SK-N-SH (cell line): Measurements from ENCODE around the gene SV2C.

Source experiments
- CHD2 ChIP-seq: fragments of 150-350 bp; IDR thresholded peaks from 2 replicates; pipeline ENCODE4 v1.6.1; 2018; ENCODE audit warnings: low read length; ENCODE audit not compliant: partially characterized antibody
- GABPA ChIP-seq: IDR thresholded peaks from 2 replicates; pipeline ENCODE4 v1.4.0; 2012; ENCODE audit warnings: low read depth, mild to moderate bottlenecking
- GATA2 ChIP-seq: sonication (generic); formaldehyde crosslinking; IDR thresholded peaks from 2 replicates; pipeline ENCODE4 v1.5.0; 2020; ENCODE audit warnings: mild to moderate bottlenecking, missing genetic modification reagents
- JUND ChIP-seq: IDR thresholded peaks from 2 replicates; pipeline ENCODE4 v1.4.0; 2012
- NRF1 ChIP-seq: IDR thresholded peaks from 2 replicates; pipeline ENCODE4 v1.6.1; 2012; ENCODE audit warnings: low read depth, mild to moderate bottlenecking, low read length
- POLR2AphosphoS5 ChIP-seq: IDR thresholded peaks from 2 replicates; pipeline ENCODE4 v1.6.1; 2012; ENCODE audit warnings: low read depth, low read length
- REST ChIP-seq: IDR thresholded peaks from 2 replicates; pipeline ENCODE4 v1.6.1; 2012; ENCODE audit warnings: mild to moderate bottlenecking, low read depth, low read length, moderate library complexity
- TF ChIP-seq, protein P1 (sequence below): fragments of 200-600 bp; sonication (generic); IDR thresholded peaks from 2 replicates; pipeline ENCODE4 v1.6.1; 2017; ENCODE audit warnings: antibody characterized with exemption, mild to moderate bottlenecking, moderate library complexity

- no peak for TF ChIP-seq NRF1
- TF ChIP-seq, protein P1, sequence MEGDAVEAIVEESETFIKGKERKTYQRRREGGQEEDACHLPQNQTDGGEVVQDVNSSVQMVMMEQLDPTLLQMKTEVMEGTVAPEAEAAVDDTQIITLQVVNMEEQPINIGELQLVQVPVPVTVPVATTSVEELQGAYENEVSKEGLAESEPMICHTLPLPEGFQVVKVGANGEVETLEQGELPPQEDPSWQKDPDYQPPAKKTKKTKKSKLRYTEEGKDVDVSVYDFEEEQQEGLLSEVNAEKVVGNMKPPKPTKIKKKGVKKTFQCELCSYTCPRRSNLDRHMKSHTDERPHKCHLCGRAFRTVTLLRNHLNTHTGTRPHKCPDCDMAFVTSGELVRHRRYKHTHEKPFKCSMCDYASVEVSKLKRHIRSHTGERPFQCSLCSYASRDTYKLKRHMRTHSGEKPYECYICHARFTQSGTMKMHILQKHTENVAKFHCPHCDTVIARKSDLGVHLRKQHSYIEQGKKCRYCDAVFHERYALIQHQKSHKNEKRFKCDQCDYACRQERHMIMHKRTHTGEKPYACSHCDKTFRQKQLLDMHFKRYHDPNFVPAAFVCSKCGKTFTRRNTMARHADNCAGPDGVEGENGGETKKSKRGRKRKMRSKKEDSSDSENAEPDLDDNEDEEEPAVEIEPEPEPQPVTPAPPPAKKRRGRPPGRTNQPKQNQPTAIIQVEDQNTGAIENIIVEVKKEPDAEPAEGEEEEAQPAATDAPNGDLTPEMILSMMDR = no peak
- TF ChIP-seq JUND = no peak
- TF ChIP-seq POLR2AphosphoS5 = no peak
- no peak for TF ChIP-seq GATA2 (CRISPR knock-in tag)
- no peak for TF ChIP-seq CHD2
- no peak for TF ChIP-seq GABPA
- no peak for TF ChIP-seq REST
Measured at GRCh38 chr5:76376148-76376865, 293.1 kb downstream of the SV2C start.
